Measurements from ENCODE around the gene TRANK1.
"Not testable (repeated sequence)": the region's sequence is repeated elsewhere in the genome, so short reads cannot be mapped to it uniquely, and the experiment has no call there.

The TRANK1 gene

DNA sequence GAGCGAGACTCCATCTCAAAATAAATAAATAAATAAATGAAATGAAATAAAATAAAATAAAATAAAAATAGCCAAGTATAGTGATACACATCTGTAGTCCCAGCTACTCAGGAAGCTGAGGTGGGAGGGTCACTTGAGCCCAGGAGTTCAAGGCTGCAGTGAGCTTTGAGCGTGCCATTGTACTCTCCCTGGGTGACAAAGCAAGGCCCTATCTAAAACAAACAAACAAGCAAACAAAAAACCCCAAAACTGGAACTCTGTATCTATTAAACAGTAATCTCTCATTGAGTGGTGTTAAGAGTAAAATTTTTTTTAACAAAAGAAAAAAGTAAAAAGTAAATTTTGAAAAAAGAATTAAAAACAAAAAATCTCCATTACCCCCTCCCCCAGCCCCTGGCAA, 27.3 kb upstream of the TRANK1 start:
- H3K4me1 ChIP-seq (ENCODE audit: control insufficient read depth, insufficient read depth, low read length): peaks cover 6% of the 10 kb centered on the region
- H3K9ac ChIP-seq (ENCODE audit: low read length): no peak overlapping the region
- H3K27me3 ChIP-seq (ENCODE audit: control insufficient read depth, insufficient read depth, low read length): no peaks in the 10 kb centered on the region
- H3K27ac ChIP-seq (ENCODE audit: low read depth, low read length): no peak overlapping the region
- no peaks in the 10 kb centered on the region for H3K36me3 ChIP-seq (ENCODE audit: control insufficient read depth, insufficient read depth, low read length)
- H3K4me3 ChIP-seq (ENCODE audit: low read depth, low read length): no peak overlapping the region
- H3K9me3 ChIP-seq (ENCODE audit: control insufficient read depth, insufficient read depth, low read depth, low read length): no peaks in the 10 kb centered on the region

DNA sequence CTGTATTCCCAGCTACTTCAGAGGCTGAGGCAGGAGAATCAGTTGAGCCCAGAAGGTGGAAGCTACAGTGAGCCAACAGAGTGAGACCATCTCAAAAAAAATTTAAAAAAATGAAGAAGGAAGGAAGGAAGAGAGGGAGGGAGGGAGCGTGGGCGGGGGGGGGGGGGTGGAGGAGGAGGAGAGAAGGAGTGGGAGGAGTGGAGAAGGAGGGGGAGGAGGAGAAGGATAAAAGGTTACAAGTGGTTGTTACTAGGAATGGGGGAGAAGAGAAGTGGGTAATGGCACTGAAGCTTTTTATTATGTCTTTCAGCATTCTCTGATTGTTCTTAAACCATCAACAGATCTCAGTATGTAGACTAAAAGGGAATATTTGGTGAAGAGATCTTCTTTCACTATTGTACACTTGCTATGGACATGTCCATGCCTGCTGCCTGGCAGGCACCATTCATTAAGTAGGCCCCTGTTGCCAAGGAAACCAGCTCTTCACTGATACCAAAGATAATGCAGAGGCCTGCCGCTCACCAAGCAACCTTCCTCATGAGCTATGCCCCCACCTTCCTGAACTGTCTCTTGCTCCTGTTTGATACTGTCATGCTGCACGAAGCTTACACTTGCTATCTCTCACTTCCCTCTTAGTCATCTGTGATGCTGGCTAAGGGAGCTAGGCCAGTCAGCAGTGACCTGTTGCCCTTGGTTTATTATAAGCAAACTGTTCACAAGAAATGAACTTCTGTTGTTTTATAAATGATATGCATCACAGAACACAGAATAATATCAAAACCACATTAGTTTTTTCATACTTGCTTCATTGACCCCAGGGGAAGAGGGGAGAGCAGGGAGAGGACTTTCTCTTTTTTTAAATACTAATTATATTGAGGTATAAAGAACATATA, 24.9 kb upstream of the TRANK1 start:
- Histone ChIP-seq H3K9ac (ENCODE audit: low read length) (no peak overlapping the region), H3K4me1 (ENCODE audit: control insufficient read depth, insufficient read depth, low read length) (peaks cover 16% of the 10 kb centered on the region), H3K36me3 (ENCODE audit: control insufficient read depth, insufficient read depth, low read length) (no peaks in the 10 kb centered on the region), H3K27me3 (ENCODE audit: control insufficient read depth, insufficient read depth, low read length) (no peaks in the 10 kb centered on the region), H3K27ac (ENCODE audit: low read depth, low read length) (no peak overlapping the region), H3K4me3 (ENCODE audit: low read depth, low read length) (no peak overlapping the region), H3K9me3 (ENCODE audit: control insufficient read depth, insufficient read depth, low read depth, low read length) (no peaks in the 10 kb centered on the region)

DNA sequence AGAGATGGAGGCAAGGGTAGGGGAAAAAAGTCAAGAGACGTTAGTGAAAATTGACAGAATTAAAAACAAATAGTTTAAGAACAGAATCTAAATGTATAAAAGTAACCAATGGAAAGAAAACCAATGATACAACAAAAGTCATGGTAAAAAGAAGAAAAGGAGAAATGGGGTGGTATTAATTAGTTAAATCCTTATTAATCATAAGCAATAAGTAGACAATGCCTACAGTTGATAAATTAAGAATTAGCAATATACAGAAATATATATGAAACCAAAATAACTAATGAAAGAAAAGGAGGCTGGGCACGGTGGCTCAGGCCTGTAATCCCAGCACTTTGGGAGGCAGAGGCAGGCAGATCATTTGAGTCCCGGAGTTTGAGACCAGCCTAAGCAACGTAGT, 24.2 kb upstream of the TRANK1 start:
- H3K27me3 ChIP-seq (ENCODE audit: control insufficient read depth, insufficient read depth, low read length): no peaks in the 10 kb centered on the region
- no peak overlapping the region for H3K27ac ChIP-seq (ENCODE audit: low read depth, low read length)
- no peak overlapping the region for H3K9ac ChIP-seq (ENCODE audit: low read length)
- no peaks in the 10 kb centered on the region for H3K9me3 ChIP-seq (ENCODE audit: control insufficient read depth, insufficient read depth, low read depth, low read length)
- H3K4me3 ChIP-seq (ENCODE audit: low read depth, low read length): no peak overlapping the region
- no peaks in the 10 kb centered on the region for H3K36me3 ChIP-seq (ENCODE audit: control insufficient read depth, insufficient read depth, low read length)
- peaks cover 16% of the 10 kb centered on the region for H3K4me1 ChIP-seq (ENCODE audit: control insufficient read depth, insufficient read depth, low read length)

DNA sequence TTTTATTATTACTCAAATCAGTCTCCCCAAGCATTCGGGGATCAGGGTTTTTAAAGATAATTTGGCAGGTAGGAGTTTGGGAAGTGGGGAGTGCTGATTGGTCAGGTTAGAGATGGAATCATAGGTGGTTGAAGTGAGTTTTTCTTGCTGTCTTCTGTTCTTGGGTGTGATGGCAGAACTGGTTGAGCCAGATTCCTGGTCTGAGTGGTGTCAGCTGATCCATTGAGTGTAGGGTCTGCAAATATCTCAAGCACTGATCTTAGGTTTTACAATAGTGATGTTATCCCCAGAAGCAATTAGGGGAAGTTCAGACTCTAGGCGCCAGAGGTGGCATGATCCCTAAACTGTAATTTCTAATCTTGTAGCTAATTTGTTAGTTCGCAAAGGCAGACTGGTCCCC, 20.6 kb upstream of the TRANK1 start:
- H3K4me1 ChIP-seq (ENCODE audit: control insufficient read depth, insufficient read depth, low read length): peaks cover 16% of the 10 kb centered on the region
- no peaks in the 10 kb centered on the region for H3K36me3 ChIP-seq (ENCODE audit: control insufficient read depth, insufficient read depth, low read length)
- no peaks in the 10 kb centered on the region for H3K9me3 ChIP-seq (ENCODE audit: control insufficient read depth, insufficient read depth, low read depth, low read length)
- no peak overlapping the region for H3K4me3 ChIP-seq (ENCODE audit: low read depth, low read length)
- no peak overlapping the region for H3K27ac ChIP-seq (ENCODE audit: low read depth, low read length)
- no peaks in the 10 kb centered on the region for H3K27me3 ChIP-seq (ENCODE audit: control insufficient read depth, insufficient read depth, low read length)
- H3K9ac ChIP-seq (ENCODE audit: low read length): no peak overlapping the region

DNA sequence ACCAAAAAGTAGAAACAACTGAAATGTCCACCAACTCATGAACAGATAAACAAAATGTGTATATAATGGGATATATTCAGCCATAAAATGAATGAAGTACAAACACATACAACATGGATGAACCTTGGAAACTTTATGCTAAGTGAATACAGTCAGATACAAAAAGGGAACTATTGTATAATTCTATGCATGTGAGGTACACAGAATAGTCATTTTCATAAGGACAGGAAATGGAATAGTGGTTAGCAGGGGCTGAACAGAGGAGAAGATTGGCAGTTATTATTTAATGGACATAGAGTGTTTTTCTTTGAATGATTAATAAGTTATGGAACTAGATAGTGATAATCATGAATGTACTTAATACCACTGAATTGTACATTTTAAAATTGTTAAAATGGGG, 20.0 kb upstream of the TRANK1 start:
- Histone ChIP-seq H3K27ac (ENCODE audit: low read depth, low read length) (no peak overlapping the region), H3K9me3 (ENCODE audit: control insufficient read depth, insufficient read depth, low read depth, low read length) (no peaks in the 10 kb centered on the region), H3K9ac (ENCODE audit: low read length) (no peak overlapping the region), H3K27me3 (ENCODE audit: control insufficient read depth, insufficient read depth, low read length) (no peaks in the 10 kb centered on the region), H3K4me1 (ENCODE audit: control insufficient read depth, insufficient read depth, low read length) (peaks cover 13% of the 10 kb centered on the region), H3K36me3 (ENCODE audit: control insufficient read depth, insufficient read depth, low read length) (no peaks in the 10 kb centered on the region), H3K4me3 (ENCODE audit: low read depth, low read length) (no peak overlapping the region)

DNA sequence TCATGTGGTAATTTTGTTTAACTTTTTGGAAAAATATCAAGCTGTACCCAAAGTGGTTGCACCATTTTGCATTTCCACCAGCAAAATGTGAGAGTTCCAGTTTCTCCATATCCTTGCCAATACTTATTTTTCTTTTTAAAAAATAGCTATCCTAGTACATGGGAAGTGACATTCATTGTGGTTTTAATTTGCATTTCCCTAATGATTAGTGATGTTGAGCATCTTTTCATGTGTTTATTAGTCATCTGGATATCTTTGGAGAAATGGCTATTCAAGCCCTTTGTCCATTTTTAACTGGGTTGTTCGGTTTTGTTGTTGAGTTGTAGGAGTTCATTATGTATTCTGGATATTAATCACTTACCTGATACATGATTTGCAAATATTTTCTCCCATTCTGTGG, 19.5 kb upstream of the TRANK1 start:
- H3K9ac ChIP-seq (ENCODE audit: low read length): no peak overlapping the region
- no peak overlapping the region for H3K27ac ChIP-seq (ENCODE audit: low read depth, low read length)
- no peaks in the 10 kb centered on the region for H3K36me3 ChIP-seq (ENCODE audit: control insufficient read depth, insufficient read depth, low read length)
- peaks cover 11% of the 10 kb centered on the region for H3K4me1 ChIP-seq (ENCODE audit: control insufficient read depth, insufficient read depth, low read length)
- H3K27me3 ChIP-seq (ENCODE audit: control insufficient read depth, insufficient read depth, low read length): no peaks in the 10 kb centered on the region
- no peak overlapping the region for H3K4me3 ChIP-seq (ENCODE audit: low read depth, low read length)
- H3K9me3 ChIP-seq (ENCODE audit: control insufficient read depth, insufficient read depth, low read depth, low read length): no peaks in the 10 kb centered on the region

DNA sequence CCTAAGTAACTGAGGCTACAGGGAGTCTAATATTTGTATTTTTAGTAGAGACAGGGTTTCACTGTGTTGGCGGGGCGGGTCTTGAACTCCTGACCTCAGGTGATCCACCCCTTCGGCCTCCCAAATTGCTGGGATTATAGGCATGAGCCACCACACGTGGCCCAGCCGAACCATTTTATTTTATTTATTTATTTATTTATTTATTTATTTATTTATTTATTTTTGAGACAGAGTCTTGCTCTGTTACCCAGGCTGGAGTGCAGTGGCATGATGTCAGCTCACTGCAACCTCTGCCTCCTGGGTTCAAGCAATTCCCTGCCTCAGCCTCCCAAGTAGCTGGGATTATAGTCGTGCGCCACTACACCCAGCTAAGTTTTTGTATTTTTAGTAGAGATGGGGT, 18.2 kb upstream of the TRANK1 start:
- H3K9me3 ChIP-seq (ENCODE audit: control insufficient read depth, insufficient read depth, low read depth, low read length); H3K27ac ChIP-seq (ENCODE audit: low read depth, low read length); H3K36me3 ChIP-seq (ENCODE audit: control insufficient read depth, insufficient read depth, low read length); H3K9ac ChIP-seq (ENCODE audit: low read length); H3K4me3 ChIP-seq (ENCODE audit: low read depth, low read length); H3K27me3 ChIP-seq (ENCODE audit: control insufficient read depth, insufficient read depth, low read length): not testable (repeated sequence)
- peaks cover 11% of the 10 kb centered on the region for H3K4me1 ChIP-seq (ENCODE audit: control insufficient read depth, insufficient read depth, low read length)

DNA sequence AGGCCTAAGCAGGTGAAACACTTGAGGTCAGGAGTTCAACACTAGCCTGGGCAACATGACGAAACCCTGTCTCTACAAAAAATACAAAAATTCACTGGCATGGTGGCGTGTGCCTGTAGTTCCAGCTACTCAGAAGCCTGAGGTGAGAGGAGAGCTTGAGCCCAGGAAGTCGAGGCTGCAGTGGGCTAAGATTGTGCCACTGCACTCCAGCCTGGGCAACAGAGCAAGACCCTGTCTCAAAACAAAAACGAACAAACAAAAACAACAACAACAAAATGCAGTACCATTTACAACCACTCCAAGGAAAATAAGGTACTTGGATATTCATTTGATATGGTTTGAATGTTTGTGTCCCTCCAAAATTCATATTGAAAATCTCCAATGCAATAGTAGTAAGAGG, 15.6 kb upstream of the TRANK1 start:
- H3K27ac ChIP-seq (ENCODE audit: low read depth, low read length): no peak overlapping the region
- no peaks in the 10 kb centered on the region for H3K36me3 ChIP-seq (ENCODE audit: control insufficient read depth, insufficient read depth, low read length)
- H3K27me3 ChIP-seq (ENCODE audit: control insufficient read depth, insufficient read depth, low read length): no peaks in the 10 kb centered on the region
- peaks cover 6% of the 10 kb centered on the region for H3K4me1 ChIP-seq (ENCODE audit: control insufficient read depth, insufficient read depth, low read length)
- H3K4me3 ChIP-seq (ENCODE audit: low read depth, low read length): no peak overlapping the region
- H3K9ac ChIP-seq (ENCODE audit: low read length): no peak overlapping the region
- no peaks in the 10 kb centered on the region for H3K9me3 ChIP-seq (ENCODE audit: control insufficient read depth, insufficient read depth, low read depth, low read length)

DNA sequence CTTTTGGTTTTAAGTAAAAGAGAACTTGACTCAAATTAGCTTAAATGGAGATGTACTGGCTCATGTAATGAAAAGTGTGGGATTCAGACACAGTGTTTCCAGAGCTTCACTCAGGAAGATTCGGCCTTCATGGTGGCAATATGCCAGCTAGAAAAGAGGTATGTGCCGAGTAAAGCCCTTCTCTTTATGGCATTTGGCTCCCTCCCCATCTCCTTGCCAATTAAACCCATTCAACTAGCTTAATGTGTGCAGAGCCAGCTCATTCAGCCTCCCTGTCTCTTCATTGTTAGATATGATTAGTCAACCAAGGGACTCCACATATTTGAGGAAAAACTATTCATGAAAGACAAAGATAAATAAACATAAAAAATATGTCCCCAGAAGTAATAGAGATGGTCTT, 15.0 kb upstream of the TRANK1 start:
- Histone ChIP-seq H3K9ac (ENCODE audit: low read length) (no peak overlapping the region), H3K4me1 (ENCODE audit: control insufficient read depth, insufficient read depth, low read length) (no peaks in the 10 kb centered on the region), H3K4me3 (ENCODE audit: low read depth, low read length) (no peak overlapping the region), H3K36me3 (ENCODE audit: control insufficient read depth, insufficient read depth, low read length) (no peaks in the 10 kb centered on the region), H3K27ac (ENCODE audit: low read depth, low read length) (no peak overlapping the region), H3K9me3 (ENCODE audit: control insufficient read depth, insufficient read depth, low read depth, low read length) (no peaks in the 10 kb centered on the region), H3K27me3 (ENCODE audit: control insufficient read depth, insufficient read depth, low read length) (no peaks in the 10 kb centered on the region)

DNA sequence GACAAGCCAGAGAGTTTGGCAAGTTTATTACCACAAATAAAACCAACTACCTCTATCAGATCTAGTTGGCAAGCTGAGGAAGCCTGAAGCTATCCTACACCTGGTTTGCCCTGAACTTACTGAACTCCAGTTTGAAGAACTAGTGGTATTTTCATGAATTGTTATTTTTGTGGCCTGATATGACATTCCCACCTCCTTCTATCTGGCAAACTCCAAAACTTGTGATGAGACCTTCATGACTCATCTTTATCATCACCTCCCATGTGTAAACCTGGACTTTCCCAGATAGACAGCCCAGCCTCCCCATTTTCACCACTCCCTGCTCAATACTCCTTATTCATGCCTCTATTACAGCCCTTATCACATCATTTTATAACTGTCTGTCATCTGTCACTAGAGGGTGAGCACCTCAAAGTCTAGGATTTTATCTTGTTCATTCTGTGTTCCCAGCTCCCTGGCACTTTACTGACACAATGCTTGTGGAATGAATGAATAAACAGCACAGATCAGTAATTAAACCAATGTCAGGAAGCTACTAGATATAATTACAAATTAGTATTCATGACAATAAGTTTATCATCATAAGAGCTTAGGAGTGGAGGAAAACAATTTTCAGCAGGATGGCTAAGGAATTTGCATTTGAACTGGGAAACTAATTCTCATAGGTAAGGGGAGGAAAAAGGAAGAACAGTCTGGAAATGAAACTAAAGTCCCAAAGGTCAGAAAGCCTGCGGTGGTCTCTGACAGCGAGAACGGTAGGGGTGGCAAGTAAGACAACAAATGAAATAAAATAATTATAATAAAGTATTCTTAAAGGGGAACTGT, 13.2 kb upstream of the TRANK1 start:
- Histone ChIP-seq H3K36me3 (ENCODE audit: control insufficient read depth, insufficient read depth, low read length) (no peaks in the 10 kb centered on the region), H3K27ac (ENCODE audit: low read depth, low read length) (no peak overlapping the region), H3K4me3 (ENCODE audit: low read depth, low read length) (no peak overlapping the region), H3K9me3 (ENCODE audit: control insufficient read depth, insufficient read depth, low read depth, low read length) (no peaks in the 10 kb centered on the region), H3K27me3 (ENCODE audit: control insufficient read depth, insufficient read depth, low read length) (no peaks in the 10 kb centered on the region), H3K9ac (ENCODE audit: low read length) (no peak overlapping the region), H3K4me1 (ENCODE audit: control insufficient read depth, insufficient read depth, low read length) (no peaks in the 10 kb centered on the region)

DNA sequence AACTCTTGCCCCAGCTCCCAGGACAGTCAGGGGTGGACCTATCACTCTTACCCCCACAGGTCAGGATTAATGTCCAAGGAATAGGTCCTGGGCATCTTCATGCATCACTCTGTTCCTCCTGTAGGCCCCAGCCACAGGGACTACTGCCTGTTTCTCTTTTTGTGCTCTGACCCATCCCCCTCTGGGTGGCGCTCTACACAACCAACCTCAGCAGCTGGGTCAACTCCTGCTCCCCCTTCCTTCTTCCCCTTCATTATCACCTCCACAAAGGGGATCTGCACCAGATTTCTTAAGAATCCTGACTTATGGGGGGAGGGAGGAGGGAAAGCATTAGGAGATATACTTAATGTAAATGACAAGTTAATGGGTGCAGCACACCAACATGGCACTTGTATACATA, 12.2 kb upstream of the TRANK1 start:
- no peak overlapping the region for H3K9ac ChIP-seq (ENCODE audit: low read length)
- H3K4me1 ChIP-seq (ENCODE audit: control insufficient read depth, insufficient read depth, low read length): no peaks in the 10 kb centered on the region
- no peak overlapping the region for H3K4me3 ChIP-seq (ENCODE audit: low read depth, low read length)
- H3K36me3 ChIP-seq (ENCODE audit: control insufficient read depth, insufficient read depth, low read length): no peaks in the 10 kb centered on the region
- H3K27me3 ChIP-seq (ENCODE audit: control insufficient read depth, insufficient read depth, low read length): no peaks in the 10 kb centered on the region
- H3K27ac ChIP-seq (ENCODE audit: low read depth, low read length): no peak overlapping the region
- no peaks in the 10 kb centered on the region for H3K9me3 ChIP-seq (ENCODE audit: control insufficient read depth, insufficient read depth, low read depth, low read length)

Measured in HUES6 (cell line).